GM10266 (cell line): ENCODE results near the gene THAP9.
"Not testable (repeated sequence)": the region's sequence is repeated elsewhere in the genome, so short reads cannot be mapped to it uniquely, and the experiment has no call there.

Experiments used
- DNase-seq: peaks from one replicate; pipeline ENCODE4 v3.0.0; 2012; ENCODE audit errors: extremely low spot score
- CTCF ChIP-seq: IDR thresholded peaks from 2 replicates; pipeline ENCODE4 v1.5.1; 2012; ENCODE audit warnings: mild to moderate bottlenecking, low read depth; ENCODE audit not compliant: control insufficient read depth, insufficient read depth; ENCODE audit errors: missing control alignments

The THAP9 gene

DNA sequence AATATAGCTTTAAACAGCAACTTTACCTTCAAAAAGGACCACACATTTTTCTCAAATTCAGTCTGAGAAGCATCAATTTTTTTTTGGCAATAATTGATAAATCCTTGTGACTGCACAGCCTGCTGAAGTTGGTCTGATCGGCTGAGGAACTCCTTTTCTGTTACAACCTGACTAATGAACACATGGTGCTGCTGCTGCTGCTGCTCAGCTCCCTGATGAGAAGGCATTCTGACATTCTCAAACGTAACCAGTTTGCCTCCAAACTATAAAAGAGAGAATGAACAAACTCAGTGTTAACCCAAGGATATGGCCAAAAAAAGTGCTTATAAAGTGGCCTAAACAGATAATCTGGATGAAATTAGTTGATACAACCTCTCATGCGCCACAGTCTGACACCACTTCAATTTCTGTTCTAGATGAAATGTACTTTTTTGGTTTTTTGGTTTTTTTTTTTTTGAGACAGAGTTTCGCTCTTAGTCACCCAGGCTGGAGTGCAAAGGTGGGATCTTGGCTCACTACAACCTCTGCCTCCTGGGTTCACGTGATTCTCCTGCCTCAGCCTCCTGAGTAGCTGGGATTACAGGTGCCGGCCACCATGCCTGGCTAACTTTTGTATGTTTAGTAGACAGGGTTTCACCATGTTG, 36.1 kb upstream of the THAP9 start:
- TF ChIP-seq CTCF = no peak
- DNase-seq = no peak

- no peak for TF ChIP-seq CTCF
- DNase-seq = no peak
Observed at GRCh38 chr4:82865592-82865991, 34.9 kb upstream of the THAP9 start.

- DNase-seq = not testable (repeated sequence)
Observed at GRCh38 chr4:82866033-82866432, 34.5 kb upstream of the THAP9 start.

DNA sequence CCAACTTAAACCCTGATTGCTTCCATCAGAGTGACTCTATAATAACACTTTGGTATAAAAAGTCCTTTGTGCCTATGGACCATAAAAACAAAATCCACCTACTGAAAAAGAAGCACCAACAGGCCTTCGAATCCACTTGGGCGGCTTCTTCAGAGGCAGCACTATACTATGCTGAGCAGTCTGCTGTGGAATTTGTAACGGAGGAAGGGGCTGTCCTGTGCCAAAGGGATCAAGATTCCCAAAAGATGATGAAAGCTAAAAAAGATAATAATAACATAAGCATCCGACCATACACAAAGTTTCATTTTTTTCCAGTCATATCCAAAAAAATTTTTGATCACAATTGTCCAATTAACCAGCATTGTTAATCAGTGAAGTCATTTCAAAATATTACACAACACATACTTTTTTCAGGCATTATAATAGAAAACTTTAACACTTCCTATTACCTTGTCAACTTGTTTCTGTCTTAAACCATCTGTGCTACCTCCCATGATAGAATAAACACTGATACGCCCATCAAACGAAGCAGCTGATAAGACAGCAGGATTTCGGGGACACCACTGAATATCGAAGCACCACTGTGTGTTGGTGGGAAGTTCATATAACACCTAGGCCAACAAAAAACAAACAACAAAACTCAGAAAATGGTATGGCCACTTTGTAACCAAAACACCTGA, 33.7 kb upstream of the THAP9 start:
- no peak for DNase-seq

GRCh38 chr4:82868572-82868971, 32.0 kb upstream of the THAP9 start:
- no peak for DNase-seq
- TF ChIP-seq CTCF = no peak

More for the DNA sequence above, 33.7 kb upstream of the THAP9 start:
- TF ChIP-seq CTCF = no peak

GRCh38 chr4:82885410-82885809, 15.1 kb upstream of the THAP9 start:
- TF ChIP-seq CTCF = no peak
- DNase-seq = no peak

GRCh38 chr4:82886147-82886942, 14.2 kb upstream of the THAP9 start:
- no peak for TF ChIP-seq CTCF

More at GRCh38 chr4:82886147-82886942, 14.2 kb upstream of the THAP9 start:
- DNase-seq = no peak
